Bladder microvascular endothelial cell (primary cell): ENCODE results near the gene PEX5. TPM values are rescaled to one million over a fixed set of nuclear protein-coding genes. Genes with fewer than 3 reads are reported as not detected.

Experiments used
- total RNA-seq: library from RNA; depleted of rRNA; stranded (reverse); fragments of >200 nt; gene quantifications from 2 replicates; pipeline ENCODE4 v1.2.3, GENCODE V29; 2014

PEX5 gene
- 22.2 and 23.6 TPM in 2 replicates for total RNA-seq

DNA sequence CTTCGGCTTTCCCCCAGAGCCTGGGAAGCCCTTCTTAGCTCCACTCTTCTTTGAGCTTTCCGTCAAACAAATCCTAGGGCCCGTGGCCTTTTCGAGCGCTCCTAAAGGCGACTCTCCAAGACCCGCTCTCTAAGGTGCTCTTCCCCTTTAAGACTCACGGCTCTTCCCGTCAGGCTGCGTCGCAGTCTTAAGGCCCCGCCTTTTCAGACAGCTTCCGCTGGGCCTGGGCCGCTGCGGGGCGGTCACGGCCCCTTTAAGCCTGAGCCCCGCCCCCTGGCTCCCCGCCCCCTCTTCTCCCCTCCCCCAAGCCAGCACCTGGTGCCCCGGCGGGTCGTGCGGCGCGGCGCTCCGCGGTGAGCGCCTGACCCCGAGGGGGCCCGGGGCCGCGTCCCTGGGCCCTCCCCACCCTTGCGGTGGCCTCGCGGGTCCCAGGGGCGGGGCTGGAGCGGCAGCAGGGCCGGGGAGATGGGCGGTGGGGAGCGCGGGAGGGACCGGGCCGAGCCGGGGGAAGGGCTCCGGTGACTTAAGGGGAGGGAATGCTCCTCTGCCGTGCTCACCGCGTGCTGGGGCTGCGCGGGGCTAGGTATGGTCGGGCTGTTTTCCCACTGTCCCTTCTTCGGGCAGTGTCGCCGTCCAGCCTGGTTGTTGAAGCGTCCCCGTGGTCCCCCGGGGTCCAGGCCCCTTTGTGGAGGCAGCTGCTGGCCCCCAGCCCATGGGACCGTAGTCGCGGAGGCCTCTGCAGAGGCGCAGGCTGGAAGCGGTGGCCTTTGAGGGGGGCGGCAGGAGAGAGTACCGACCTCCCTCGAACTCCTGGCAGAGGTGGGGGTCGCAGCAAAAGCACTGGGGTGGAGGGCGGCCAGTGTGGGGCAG lies at the start of gene PEX5:
TSS of gene PEX5 (plus strand) at position 289 of the 870 bp plus-strand sequence. CDS start 692 bp downstream, outside the sequence.

Other genes with a start within 250 kb of the PEX5 start
- not detected in 2 replicates for gene RNU7-1, start 245.9 kb upstream of the PEX5 start, total RNA-seq
- 97.1 and 106 TPM in 2 replicates for gene C12orf57, start 245.7 kb upstream of the PEX5 start, total RNA-seq
- gene PTPN6, start 238.3 kb upstream of the PEX5 start, total RNA-seq, result 0.97 and 3.2 TPM in 2 replicates
- 107 and 147 TPM in 2 replicates for gene PHB2, start 219.0 kb upstream of the PEX5 start, total RNA-seq
- 35.9 and 41.9 TPM in 2 replicates for gene EMG1, start 218.8 kb upstream of the PEX5 start, total RNA-seq
- 8.1 and 10.6 TPM in 2 replicates for gene LPCAT3, start 171.2 kb upstream of the PEX5 start, total RNA-seq
- gene C1S, start 129.0 kb upstream of the PEX5 start, total RNA-seq, result 0.16 and 0.82 TPM in 2 replicates
- 1.0 and 4.0 TPM in 2 replicates for gene C1R, start 97.2 kb upstream of the PEX5 start, total RNA-seq
- gene C1RL, start 80.5 kb upstream of the PEX5 start, total RNA-seq, result 12.1 and 23.2 TPM in 2 replicates
- gene RBP5, start 60.8 kb upstream of the PEX5 start, total RNA-seq, result 0.32 and 0.38 TPM in 2 replicates
- 13.1 and 41.0 TPM in 2 replicates for gene CLSTN3, start 59.3 kb upstream of the PEX5 start, total RNA-seq
- gene ACSM4, start 114.4 kb downstream of the PEX5 start, total RNA-seq, result not detected in 2 replicates